GM23338 (cell line): ENCODE results near the gene KRTAP19-1. TPM values are rescaled to one million over a fixed set of nuclear protein-coding genes. Genes with fewer than 3 reads are reported as not detected.

ENCODE experiments used
- ATAC-seq: fragments of 200-7000 bp; cut with Tn5 transposase; 3 replicates; pipeline ENCODE4 v1.9.1; 2020
- DNase-seq: peaks from one replicate; pipeline ENCODE4 v3.0.0-alpha.2; 2015; ENCODE audit warnings: low spot score
- H2AFZ ChIP-seq: fragments of 200-600 bp; sonication (generic); 2 replicates; pipeline ENCODE4 v1.8.0; 2016; ENCODE audit warnings: antibody characterized with exemption, mild to moderate bottlenecking, moderate library complexity
- H3F3A ChIP-seq: fragments of 200-600 bp; sonication (generic); replicated peaks from 2 replicates; pipeline ENCODE4 v1.8.0; 2017; ENCODE audit warnings: antibody characterized with exemption, mixed run types, low read depth
- H3K27ac ChIP-seq: fragments of 200-600 bp; sonication (generic); 2 replicates; pipeline ENCODE4 v1.6.1; 2016; ENCODE audit warnings: low read depth
- H3K27me3 ChIP-seq: fragments of 200-600 bp; sonication (generic); 2 replicates; pipeline ENCODE4 v1.8.0; 2016; ENCODE audit warnings: mild to moderate bottlenecking, mixed run types, moderate library complexity; ENCODE audit not compliant: insufficient read depth
- H3K36me3 ChIP-seq: fragments of 200-600 bp; sonication (generic); 2 replicates; pipeline ENCODE4 v1.8.0; 2016; ENCODE audit warnings: mild to moderate bottlenecking; ENCODE audit not compliant: insufficient read depth
- H3K4me1 ChIP-seq: fragments of 200-600 bp; sonication (generic); 2 replicates; pipeline ENCODE4 v1.8.0; 2016; ENCODE audit warnings: mild to moderate bottlenecking, moderate library complexity; ENCODE audit not compliant: insufficient read depth
- H3K4me2 ChIP-seq: fragments of 200-600 bp; sonication (generic); 2 replicates; pipeline ENCODE4 v1.7.1; 2017; ENCODE audit warnings: mixed run types
- H3K4me3 ChIP-seq: fragments of 200-600 bp; sonication (generic); 2 replicates; pipeline ENCODE4 v1.6.1; 2016; ENCODE audit warnings: mixed run types
- H3K79me2 ChIP-seq: fragments of 200-600 bp; sonication (generic); replicated peaks from 2 replicates; pipeline ENCODE4 v1.8.0; 2017; ENCODE audit warnings: mild to moderate bottlenecking; ENCODE audit not compliant: insufficient read depth
- H3K9me2 ChIP-seq: fragments of 200-600 bp; sonication (generic); 2 replicates; pipeline ENCODE4 v1.8.0; 2017; ENCODE audit not compliant: insufficient read depth
- H4K20me1 ChIP-seq: fragments of 200-600 bp; sonication (generic); replicated peaks from 2 replicates; pipeline ENCODE4 v1.8.0; 2017; ENCODE audit warnings: mild to moderate bottlenecking; ENCODE audit not compliant: insufficient read depth
- H3K27ac Mint-ChIP-seq: 2 replicates; pipeline ENCODE4 v1.8.0; 2020; ENCODE audit warnings: inconsistent platforms, mild to moderate bottlenecking, moderate library complexity, mixed read lengths
- H3K27me3 Mint-ChIP-seq: 3 replicates; pipeline ENCODE4 v1.8.0; 2022; ENCODE audit warnings: low read depth, mild to moderate bottlenecking, moderate library complexity, mixed read lengths, inconsistent platforms; ENCODE audit not compliant: insufficient read depth, poor library complexity
- H3K36me3 Mint-ChIP-seq: 3 replicates; pipeline ENCODE4 v1.8.0; 2021; ENCODE audit warnings: low read depth, mild to moderate bottlenecking, inconsistent platforms, moderate library complexity, mixed read lengths
- H3K4me1 Mint-ChIP-seq: 3 replicates; pipeline ENCODE4 v1.8.0; 2020; ENCODE audit warnings: mild to moderate bottlenecking, inconsistent platforms, mixed read lengths
- H3K4me3 Mint-ChIP-seq: 3 replicates; pipeline ENCODE4 v1.8.0; 2021; ENCODE audit warnings: moderate library complexity, mild to moderate bottlenecking, inconsistent platforms, mixed read lengths
- H3K9me3 Mint-ChIP-seq: 3 replicates; pipeline ENCODE4 v1.8.0; 2020; ENCODE audit warnings: moderate library complexity, mild to moderate bottlenecking, inconsistent platforms, mixed read lengths
- CREB1 ChIP-seq: fragments of 250-450 bp; sonication (Bioruptor Pico); IDR thresholded peaks from 2 replicates; pipeline ENCODE4 v1.5.0; 2020; ENCODE audit warnings: low read depth, mild to moderate bottlenecking, moderate library complexity
- EZH2 ChIP-seq: fragments of 200-600 bp; sonication (generic); IDR thresholded peaks from one replicate; pipeline ENCODE4 v1.8.0; 2017; ENCODE audit warnings: antibody characterized with exemption, mild to moderate bottlenecking, low read depth; ENCODE audit not compliant: unreplicated experiment
- JUNB ChIP-seq: IDR thresholded peaks from one replicate; pipeline ENCODE4 v1.6.1; 2016; ENCODE audit warnings: antibody characterized with exemption; ENCODE audit not compliant: unreplicated experiment
- NANOG ChIP-seq: IDR thresholded peaks from 2 replicates; pipeline ENCODE4 v1.6.1; 2016; ENCODE audit warnings: antibody characterized with exemption, borderline replicate concordance
- POLR2AphosphoS5 ChIP-seq: IDR thresholded peaks from 2 replicates; pipeline ENCODE4 v1.6.1; 2016; ENCODE audit warnings: antibody characterized with exemption, low read depth
- STAT1 ChIP-seq: IDR thresholded peaks from one replicate; pipeline ENCODE4 v1.6.1; 2016; ENCODE audit warnings: antibody characterized with exemption; ENCODE audit not compliant: unreplicated experiment
- ZNF331 ChIP-seq: fragments of 250-450 bp; sonication (Bioruptor Pico); IDR thresholded peaks from 2 replicates; pipeline ENCODE4 v1.5.0; 2020; ENCODE audit warnings: low read depth, mild to moderate bottlenecking, moderate library complexity
- polyA plus RNA-seq: library from polyadenylated mRNA; unstranded; fragments of >200 nt; fragmentation: Nextera tagmentation; extraction: Ambion mirVana; gene quantifications from 2 replicates; pipeline ENCODE4 v1.2.1, GENCODE V29; 2016
- total RNA-seq: library from RNA; depleted of rRNA; stranded (reverse); fragments of >200 nt; shearing (Covaris generic); gene quantifications from 2 replicates; pipeline ENCODE4 v1.2.3, GENCODE V29; 2014
- TF ChIP-seq, protein P1 (sequence below): IDR thresholded peaks from 2 replicates; pipeline ENCODE4 v1.6.1; 2016; ENCODE audit warnings: antibody characterized with exemption
- TF ChIP-seq, protein P2 (sequence below): IDR thresholded peaks from one replicate; pipeline ENCODE4 v1.6.1; 2018; ENCODE audit warnings: antibody characterized with exemption; ENCODE audit not compliant: unreplicated experiment
- TF ChIP-seq, protein P3 (sequence below), 2 experiments: fragments of 200-600 bp in 1 of 2; sonication (generic) in 1 of 2; conservative IDR thresholded peaks; 2 replicates each; pipeline versions ENCODE4 v1.5.1 to v1.6.1; 2016 to 2017; ENCODE audit warnings: antibody characterized with exemption in 2 of 2, low read depth in 2 of 2, mild to moderate bottlenecking in 2 of 2, moderate library complexity in 1 of 2

KRTAP19-1 gene
- total and polyA plus RNA-seq, 2 experiments from 2014 or later: not detected

DNA sequence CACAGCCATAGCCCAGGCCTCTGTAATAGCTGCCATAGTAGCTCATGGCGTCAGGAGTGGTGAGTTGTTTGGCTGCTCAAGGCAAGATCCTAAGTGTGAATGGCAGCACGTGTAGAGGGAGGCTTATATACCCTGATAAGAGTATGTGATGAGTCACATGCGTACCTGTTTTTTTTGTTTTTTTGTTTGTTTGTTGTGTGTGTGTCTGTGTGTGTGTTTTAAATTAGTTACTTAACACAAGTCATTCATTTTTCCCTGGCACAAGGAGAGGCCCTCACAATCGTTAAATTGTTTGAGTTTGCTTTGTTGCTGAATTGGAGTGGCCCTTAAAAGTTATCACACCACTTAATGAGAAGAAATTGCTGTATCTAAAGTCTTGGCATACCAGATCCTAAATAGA, 16.9 kb upstream of the KRTAP19-1 start, which contains the start of gene KRTAP19-4 (continued):
- TF ChIP-seq, protein P1, sequence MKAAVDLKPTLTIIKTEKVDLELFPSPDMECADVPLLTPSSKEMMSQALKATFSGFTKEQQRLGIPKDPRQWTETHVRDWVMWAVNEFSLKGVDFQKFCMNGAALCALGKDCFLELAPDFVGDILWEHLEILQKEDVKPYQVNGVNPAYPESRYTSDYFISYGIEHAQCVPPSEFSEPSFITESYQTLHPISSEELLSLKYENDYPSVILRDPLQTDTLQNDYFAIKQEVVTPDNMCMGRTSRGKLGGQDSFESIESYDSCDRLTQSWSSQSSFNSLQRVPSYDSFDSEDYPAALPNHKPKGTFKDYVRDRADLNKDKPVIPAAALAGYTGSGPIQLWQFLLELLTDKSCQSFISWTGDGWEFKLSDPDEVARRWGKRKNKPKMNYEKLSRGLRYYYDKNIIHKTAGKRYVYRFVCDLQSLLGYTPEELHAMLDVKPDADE: no peak
- TF ChIP-seq JUNB: no peak
- TF ChIP-seq, protein P2, sequence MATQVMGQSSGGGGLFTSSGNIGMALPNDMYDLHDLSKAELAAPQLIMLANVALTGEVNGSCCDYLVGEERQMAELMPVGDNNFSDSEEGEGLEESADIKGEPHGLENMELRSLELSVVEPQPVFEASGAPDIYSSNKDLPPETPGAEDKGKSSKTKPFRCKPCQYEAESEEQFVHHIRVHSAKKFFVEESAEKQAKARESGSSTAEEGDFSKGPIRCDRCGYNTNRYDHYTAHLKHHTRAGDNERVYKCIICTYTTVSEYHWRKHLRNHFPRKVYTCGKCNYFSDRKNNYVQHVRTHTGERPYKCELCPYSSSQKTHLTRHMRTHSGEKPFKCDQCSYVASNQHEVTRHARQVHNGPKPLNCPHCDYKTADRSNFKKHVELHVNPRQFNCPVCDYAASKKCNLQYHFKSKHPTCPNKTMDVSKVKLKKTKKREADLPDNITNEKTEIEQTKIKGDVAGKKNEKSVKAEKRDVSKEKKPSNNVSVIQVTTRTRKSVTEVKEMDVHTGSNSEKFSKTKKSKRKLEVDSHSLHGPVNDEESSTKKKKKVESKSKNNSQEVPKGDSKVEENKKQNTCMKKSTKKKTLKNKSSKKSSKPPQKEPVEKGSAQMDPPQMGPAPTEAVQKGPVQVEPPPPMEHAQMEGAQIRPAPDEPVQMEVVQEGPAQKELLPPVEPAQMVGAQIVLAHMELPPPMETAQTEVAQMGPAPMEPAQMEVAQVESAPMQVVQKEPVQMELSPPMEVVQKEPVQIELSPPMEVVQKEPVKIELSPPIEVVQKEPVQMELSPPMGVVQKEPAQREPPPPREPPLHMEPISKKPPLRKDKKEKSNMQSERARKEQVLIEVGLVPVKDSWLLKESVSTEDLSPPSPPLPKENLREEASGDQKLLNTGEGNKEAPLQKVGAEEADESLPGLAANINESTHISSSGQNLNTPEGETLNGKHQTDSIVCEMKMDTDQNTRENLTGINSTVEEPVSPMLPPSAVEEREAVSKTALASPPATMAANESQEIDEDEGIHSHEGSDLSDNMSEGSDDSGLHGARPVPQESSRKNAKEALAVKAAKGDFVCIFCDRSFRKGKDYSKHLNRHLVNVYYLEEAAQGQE: no peak
- TF ChIP-seq STAT1: no peak

DNA sequence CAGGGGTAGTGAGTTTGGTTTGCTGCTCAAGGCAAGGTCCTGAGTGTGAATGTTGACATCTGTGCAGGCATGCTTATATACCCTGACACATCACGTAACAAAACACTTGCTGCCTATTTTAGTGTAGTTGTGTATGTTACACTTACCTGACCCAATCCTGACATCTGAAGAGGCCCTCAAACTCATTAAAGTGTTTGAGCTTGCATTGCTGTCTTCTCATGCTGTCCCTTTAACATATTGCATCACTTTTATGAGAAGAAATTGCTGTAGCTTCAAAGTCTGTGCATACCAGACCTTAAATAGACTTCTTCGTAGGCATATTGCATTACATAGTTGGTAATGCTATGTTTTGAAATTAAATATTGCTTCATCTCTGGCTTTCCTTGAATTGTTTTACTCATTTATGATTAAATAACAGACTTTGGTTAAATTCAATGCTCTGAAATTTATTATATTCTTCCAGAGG, 11.8 kb upstream of the KRTAP19-1 start, which contains the start of gene KRTAP19-3:
Gene KRTAP19-3, minus strand, starts transcription at position 51 of the 466 bp plus-strand sequence. CDS start 56 bp downstream, outside the sequence.
- peaks cover under 1% of the 10 kb centered on the region for H3K27me3 Mint-ChIP-seq

DNA sequence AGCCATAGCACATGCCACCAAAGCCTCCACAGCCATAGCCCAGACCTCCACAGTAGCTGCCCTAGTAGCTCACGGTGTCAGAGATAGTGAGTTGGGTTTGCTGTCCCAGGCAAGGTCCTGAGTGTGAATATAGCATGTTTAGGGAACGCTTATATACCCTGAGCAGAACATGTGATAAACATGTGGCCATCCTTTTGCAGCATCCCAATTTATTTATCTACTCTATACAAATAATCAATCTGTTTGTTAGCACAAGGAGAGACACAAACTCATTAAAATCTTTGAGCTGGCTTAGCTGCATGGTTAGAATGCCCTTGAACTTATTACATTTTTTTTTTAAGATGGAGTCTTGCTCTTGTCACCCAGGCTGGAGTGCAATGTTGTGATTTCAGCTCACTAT, 7.2 kb upstream of the KRTAP19-1 start, which contains the start of gene KRTAP19-2:
Gene KRTAP19-2, minus strand, starts transcription at position 101 of the 400 bp plus-strand sequence. Its CDS starts 88 bp downstream, at position 13.
- no peaks in the 10 kb centered on the region for H3K9me2 ChIP-seq
- Mint-ChIP-seq H3K27ac (no peak within 1 kb of the TSS), H3K4me3 (no peak within 1 kb of the TSS), H3K9me3 (peaks cover 42% of the 10 kb centered on the region), H3K4me1 (no peaks in the 10 kb centered on the region), H3K27me3 (no peaks in the 10 kb centered on the region), H3K36me3 (peaks cover 27% of the 10 kb centered on the region; the same call in 2 of the 3 replicates)
- no peaks in the 10 kb centered on the region for H3K4me1 ChIP-seq
- H2AFZ ChIP-seq: no peak within 1 kb of the TSS
- no peaks in the 10 kb centered on the region for H4K20me1 ChIP-seq
- H3K27ac ChIP-seq: no peak within 1 kb of the TSS
- no peaks in the 10 kb centered on the region for H3K36me3 ChIP-seq
- H3K4me2 ChIP-seq: no peak within 1 kb of the TSS
- ATAC-seq (no peak), DNase-seq (no peak)
- H3K4me3 ChIP-seq: no peak within 1 kb of the TSS
- no peaks in the 10 kb centered on the region for H3K27me3 ChIP-seq
- no peaks in the 10 kb centered on the region for H3F3A ChIP-seq
- no peaks in the 10 kb centered on the region for H3K79me2 ChIP-seq
- TF ChIP-seq STAT1 (no peak), NANOG (no peak), ZNF331 (CRISPR knock-in tag) (no peak), CREB1 (no peak), POLR2AphosphoS5 (no peak), EZH2 (no peak)
- TF ChIP-seq, protein P3, sequence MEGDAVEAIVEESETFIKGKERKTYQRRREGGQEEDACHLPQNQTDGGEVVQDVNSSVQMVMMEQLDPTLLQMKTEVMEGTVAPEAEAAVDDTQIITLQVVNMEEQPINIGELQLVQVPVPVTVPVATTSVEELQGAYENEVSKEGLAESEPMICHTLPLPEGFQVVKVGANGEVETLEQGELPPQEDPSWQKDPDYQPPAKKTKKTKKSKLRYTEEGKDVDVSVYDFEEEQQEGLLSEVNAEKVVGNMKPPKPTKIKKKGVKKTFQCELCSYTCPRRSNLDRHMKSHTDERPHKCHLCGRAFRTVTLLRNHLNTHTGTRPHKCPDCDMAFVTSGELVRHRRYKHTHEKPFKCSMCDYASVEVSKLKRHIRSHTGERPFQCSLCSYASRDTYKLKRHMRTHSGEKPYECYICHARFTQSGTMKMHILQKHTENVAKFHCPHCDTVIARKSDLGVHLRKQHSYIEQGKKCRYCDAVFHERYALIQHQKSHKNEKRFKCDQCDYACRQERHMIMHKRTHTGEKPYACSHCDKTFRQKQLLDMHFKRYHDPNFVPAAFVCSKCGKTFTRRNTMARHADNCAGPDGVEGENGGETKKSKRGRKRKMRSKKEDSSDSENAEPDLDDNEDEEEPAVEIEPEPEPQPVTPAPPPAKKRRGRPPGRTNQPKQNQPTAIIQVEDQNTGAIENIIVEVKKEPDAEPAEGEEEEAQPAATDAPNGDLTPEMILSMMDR (conservative IDR thresholded peaks at IDR 0.05; ENCODE audit: low read depth in 2 of 2): no peak

More for the DNA sequence above, 11.8 kb upstream of the KRTAP19-1 start, which contains the start of gene KRTAP19-3:
- DNase-seq: peak; percentile 6
- Histone ChIP-seq H3K4me1 (no peaks in the 10 kb centered on the region), H3K27me3 (no peaks in the 10 kb centered on the region), H2AFZ (no peak within 1 kb of the TSS), H4K20me1 (no peaks in the 10 kb centered on the region), H3K4me2 (no peak within 1 kb of the TSS), H3K79me2 (no peaks in the 10 kb centered on the region), H3K9me2 (no peaks in the 10 kb centered on the region), H3K36me3 (no peaks in the 10 kb centered on the region), H3K27ac (no peak within 1 kb of the TSS), H3K4me3 (no peak within 1 kb of the TSS), H3F3A (no peaks in the 10 kb centered on the region)
- peaks cover 19% of the 10 kb centered on the region for H3K9me3 Mint-ChIP-seq
- peaks cover 8% of the 10 kb centered on the region; the same call in 2 of the 3 replicates for H3K36me3 Mint-ChIP-seq
- no peak within 1 kb of the TSS for H3K4me3 Mint-ChIP-seq
- ATAC-seq: no peak
- H3K4me1 Mint-ChIP-seq: no peaks in the 10 kb centered on the region
- no peak for TF ChIP-seq CREB1
- TF ChIP-seq, protein P1: no peak
- no peak for TF ChIP-seq STAT1
- TF ChIP-seq NANOG: no peak
- H3K27ac Mint-ChIP-seq: no peak within 1 kb of the TSS; the same call in 1 of the 2 replicates
